PFSK-1 (cell line): ENCODE results near the gene PPARA.

Source experiments
- FOXP2 ChIP-seq: optimal IDR thresholded peaks from 2 replicates; pipeline ENCODE3; 2011; ENCODE audit warnings: borderline replicate concordance, control low read depth, inconsistent platforms; ENCODE audit not compliant: insufficient read depth; ENCODE audit errors: extremely low read length, extremely low read depth
- POLR2AphosphoS5 ChIP-seq: IDR thresholded peaks from 2 replicates; pipeline ENCODE4 v1.6.1; 2012; ENCODE audit warnings: low read depth, mild to moderate bottlenecking, control low read depth, low read length, moderate library complexity
- SIN3A ChIP-seq: IDR thresholded peaks from 2 replicates; pipeline ENCODE4 v1.6.1; 2012; ENCODE audit warnings: mild to moderate bottlenecking, low read length, moderate library complexity, borderline replicate concordance; ENCODE audit not compliant: insufficient read depth
- TAF1 ChIP-seq: IDR thresholded peaks from 2 replicates; pipeline ENCODE4 v1.6.1; 2012; ENCODE audit warnings: low read length, control low read depth, borderline replicate concordance; ENCODE audit not compliant: insufficient read depth
- TF ChIP-seq, protein P1 (sequence below), 2 experiments: IDR thresholded peaks; 2 replicates each; pipeline versions ENCODE4 v1.6.1 to v1.8.0; 2011 to 2012; ENCODE audit warnings: low read depth in 2 of 2, low read length in 2 of 2, control low read depth in 1 of 2, inconsistent platforms in 1 of 2, mild to moderate bottlenecking in 1 of 2, moderate library complexity in 1 of 2; ENCODE audit not compliant: insufficient read depth in 1 of 2

The PPARA gene

DNA sequence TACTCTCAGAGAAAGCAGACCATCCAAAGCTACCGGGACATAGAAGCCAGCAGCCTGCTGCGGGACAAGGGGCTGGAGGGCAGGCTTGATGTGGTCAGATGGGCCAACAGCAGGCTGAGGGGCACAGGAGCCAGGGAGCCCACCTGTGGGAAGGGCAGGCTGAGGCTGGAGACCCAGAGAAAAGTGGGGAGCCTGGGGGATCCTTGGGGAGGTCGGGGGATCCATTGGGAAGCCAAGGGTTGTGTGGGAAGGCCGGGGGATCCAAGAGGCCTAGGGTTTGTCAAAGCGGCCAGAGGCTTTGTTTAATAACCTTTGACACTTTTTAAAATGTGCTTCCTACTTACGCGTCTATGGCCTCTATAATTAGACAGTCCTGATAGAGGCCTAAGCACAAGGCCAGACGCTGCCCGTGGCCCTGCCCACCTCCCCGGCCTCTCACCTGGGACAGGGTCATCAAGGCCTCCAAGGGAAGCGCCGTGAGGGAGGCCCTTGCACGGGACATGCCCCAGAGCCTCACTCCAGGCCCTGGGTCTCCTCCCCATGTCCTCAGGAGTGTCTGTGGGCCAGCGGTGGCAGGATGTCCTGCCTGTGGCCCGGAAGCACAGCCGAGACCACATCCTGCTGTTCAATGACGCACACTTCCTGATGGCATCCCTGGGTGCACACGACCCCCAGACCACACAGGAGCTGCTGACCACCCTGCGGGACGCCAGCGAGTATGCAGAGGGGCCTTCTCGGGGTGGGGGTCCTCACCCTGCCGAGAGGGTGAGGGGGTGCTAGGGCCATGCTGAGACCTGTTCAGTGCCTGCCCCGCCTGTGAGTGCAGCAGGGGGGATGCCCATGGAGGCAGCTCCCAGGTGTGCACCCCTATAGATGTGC, 137.8 kb downstream of the PPARA start:
- peak; percentile 89 for TF ChIP-seq FOXP2
- TF ChIP-seq POLR2AphosphoS5 = no peak
- no peak for TF ChIP-seq SIN3A

DNA sequence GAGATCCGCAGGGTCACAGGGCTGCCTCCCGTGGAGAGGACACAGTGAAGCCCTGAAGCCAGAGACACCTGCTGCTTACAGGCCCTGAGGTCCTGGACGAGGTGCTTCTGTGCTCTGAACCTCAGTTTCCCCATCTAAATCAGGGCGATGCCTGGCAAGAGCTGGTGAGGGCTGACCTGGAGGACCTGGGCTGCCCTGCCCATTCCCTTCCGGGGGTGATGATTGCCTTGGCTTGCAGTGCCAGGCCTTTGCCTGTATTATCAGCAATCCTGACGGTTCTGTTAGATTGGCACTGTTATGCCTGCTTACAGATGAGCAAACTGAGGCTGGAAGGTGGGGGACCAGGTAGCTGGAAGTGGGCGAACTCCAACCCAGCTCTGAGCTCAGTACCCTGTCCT, 138.5 kb downstream of the PPARA start:
- TF ChIP-seq POLR2AphosphoS5 (no peak), SIN3A (no peak), FOXP2 (no peak), TAF1 (no peak)
- TF ChIP-seq, protein P1, sequence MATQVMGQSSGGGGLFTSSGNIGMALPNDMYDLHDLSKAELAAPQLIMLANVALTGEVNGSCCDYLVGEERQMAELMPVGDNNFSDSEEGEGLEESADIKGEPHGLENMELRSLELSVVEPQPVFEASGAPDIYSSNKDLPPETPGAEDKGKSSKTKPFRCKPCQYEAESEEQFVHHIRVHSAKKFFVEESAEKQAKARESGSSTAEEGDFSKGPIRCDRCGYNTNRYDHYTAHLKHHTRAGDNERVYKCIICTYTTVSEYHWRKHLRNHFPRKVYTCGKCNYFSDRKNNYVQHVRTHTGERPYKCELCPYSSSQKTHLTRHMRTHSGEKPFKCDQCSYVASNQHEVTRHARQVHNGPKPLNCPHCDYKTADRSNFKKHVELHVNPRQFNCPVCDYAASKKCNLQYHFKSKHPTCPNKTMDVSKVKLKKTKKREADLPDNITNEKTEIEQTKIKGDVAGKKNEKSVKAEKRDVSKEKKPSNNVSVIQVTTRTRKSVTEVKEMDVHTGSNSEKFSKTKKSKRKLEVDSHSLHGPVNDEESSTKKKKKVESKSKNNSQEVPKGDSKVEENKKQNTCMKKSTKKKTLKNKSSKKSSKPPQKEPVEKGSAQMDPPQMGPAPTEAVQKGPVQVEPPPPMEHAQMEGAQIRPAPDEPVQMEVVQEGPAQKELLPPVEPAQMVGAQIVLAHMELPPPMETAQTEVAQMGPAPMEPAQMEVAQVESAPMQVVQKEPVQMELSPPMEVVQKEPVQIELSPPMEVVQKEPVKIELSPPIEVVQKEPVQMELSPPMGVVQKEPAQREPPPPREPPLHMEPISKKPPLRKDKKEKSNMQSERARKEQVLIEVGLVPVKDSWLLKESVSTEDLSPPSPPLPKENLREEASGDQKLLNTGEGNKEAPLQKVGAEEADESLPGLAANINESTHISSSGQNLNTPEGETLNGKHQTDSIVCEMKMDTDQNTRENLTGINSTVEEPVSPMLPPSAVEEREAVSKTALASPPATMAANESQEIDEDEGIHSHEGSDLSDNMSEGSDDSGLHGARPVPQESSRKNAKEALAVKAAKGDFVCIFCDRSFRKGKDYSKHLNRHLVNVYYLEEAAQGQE (IDR thresholded peaks at IDR 0.05; ENCODE audit: insufficient read depth in 1 of 2, low read depth in 2 of 2, low read length in 2 of 2) = no peak

DNA sequence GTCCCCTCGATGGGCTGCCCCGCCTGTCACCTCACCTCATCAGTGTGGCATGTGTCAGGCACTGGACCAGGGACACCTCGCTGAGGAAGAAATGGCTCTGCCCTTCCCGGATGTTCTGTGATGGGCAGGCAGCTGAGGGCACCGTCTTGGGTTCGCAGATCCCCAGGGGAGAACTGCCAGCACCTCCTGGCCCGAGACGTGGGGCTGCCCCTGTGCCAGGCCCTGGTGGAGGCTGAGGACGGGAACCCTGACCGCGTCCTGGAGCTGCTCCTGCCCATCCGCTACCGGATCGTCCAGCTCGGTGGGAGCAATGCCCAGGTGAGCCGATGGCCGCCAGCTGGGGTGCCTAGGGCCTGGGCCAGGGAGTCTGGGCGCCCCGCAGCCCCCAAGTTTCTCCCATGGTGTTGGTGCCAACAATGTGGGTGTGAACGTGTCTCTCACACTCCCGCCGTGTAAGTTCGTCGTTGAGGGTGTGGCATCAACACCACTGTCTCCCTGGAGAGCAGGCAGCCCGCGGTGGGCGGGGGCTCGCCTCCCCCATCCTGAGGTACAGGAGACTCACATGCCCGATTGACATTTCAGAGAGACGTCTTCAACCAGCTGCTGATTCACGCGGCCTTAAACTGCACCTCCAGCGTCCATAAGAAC, 139.0 kb downstream of the PPARA start:
- TF ChIP-seq FOXP2 = no peak
- TF ChIP-seq SIN3A = no peak
- TF ChIP-seq, protein P1 (IDR thresholded peaks at IDR 0.05; ENCODE audit: insufficient read depth in 1 of 2, low read depth in 2 of 2, low read length in 2 of 2) = no peak
- no peak for TF ChIP-seq TAF1
- no peak for TF ChIP-seq POLR2AphosphoS5

DNA sequence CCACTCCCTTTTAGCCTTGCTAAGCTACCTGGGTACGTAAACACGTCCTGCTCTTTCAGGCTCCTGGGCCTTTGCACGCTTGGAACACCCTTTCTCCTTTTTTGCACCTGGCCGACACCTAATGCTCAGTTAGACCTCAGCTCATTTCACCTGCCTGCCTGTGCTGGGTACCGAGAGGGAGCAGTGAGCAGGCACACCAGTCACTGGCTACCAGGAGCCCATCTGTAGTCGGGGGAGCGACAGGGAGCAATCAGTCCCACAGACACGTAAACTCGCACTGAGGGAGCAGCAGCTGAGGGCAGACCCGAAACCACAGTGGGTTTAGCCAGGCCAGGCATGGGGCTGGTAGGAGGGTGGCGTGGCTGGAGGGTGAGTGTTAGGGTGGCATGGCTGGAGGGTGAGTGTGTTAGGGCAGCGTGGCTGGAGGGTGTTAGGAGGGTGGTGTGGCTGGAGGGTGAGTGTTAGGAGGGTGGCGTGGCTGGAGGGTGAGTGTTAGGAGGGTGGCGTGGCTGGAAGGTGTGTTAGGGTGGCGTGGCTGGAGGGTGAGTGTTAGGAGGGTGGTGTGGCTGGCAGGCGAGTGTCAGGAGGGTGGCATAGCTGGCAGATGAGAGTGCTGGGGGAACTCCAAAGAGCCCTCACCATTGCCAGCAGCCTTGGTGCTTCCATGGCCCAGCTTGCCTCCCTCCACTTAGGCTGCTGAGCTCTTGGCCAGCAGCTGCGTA, 140.0 kb downstream of the PPARA start:
- TF ChIP-seq, protein P1 (IDR thresholded peaks at IDR 0.05; ENCODE audit: insufficient read depth in 1 of 2, low read depth in 2 of 2, low read length in 2 of 2) = no peak
- TF ChIP-seq SIN3A = no peak
- no peak for TF ChIP-seq POLR2AphosphoS5
- TF ChIP-seq TAF1 = no peak
- TF ChIP-seq FOXP2 = no peak
